Naive B cell (primary cell): Measurements from ENCODE around the gene TMPRSS4. TPM values are rescaled to one million over a fixed set of nuclear protein-coding genes. Genes with fewer than 3 reads are reported as not detected.

Source experiments
- ATAC-seq, 2 donors: fragments of 150-1000 bp; cut with Tn5 transposase; 2 replicates each; pipeline ENCODE4 v1.10.0; 2021; ENCODE audit warnings: low read depth in 2 of 2, mild to moderate bottlenecking in 2 of 2, moderate library complexity in 2 of 2
- DNase-seq: peaks from one replicate; pipeline ENCODE4 v3.0.0; 2022
- H3K27ac Mint-ChIP-seq, 6 donors: one replicate each; pipeline ENCODE4 v1.8.0; 2020 to 2022; ENCODE audit warnings: mild to moderate bottlenecking in 6 of 6, mixed read lengths in 6 of 6, moderate library complexity in 5 of 6, inconsistent platforms in 2 of 6
- H3K27me3 Mint-ChIP-seq, 3 donors: one replicate each; pipeline ENCODE4 v1.8.0; 2021 to 2022; ENCODE audit warnings: mixed read lengths in 3 of 3, mild to moderate bottlenecking in 1 of 3
- H3K36me3 Mint-ChIP-seq, 2 donors: one replicate each; pipeline ENCODE4 v1.8.0; 2020 to 2022; ENCODE audit warnings: mixed read lengths in 2 of 2, inconsistent platforms in 1 of 2, mild to moderate bottlenecking in 1 of 2
- H3K4me1 Mint-ChIP-seq, 3 donors: one replicate each; pipeline ENCODE4 v1.8.0; 2020 to 2022; ENCODE audit warnings: mixed read lengths in 3 of 3, inconsistent platforms in 1 of 3, mild to moderate bottlenecking in 1 of 3, moderate library complexity in 1 of 3
- H3K4me3 Mint-ChIP-seq, 8 donors: one replicate each; pipeline ENCODE4 v1.8.0; 2020 to 2022; ENCODE audit warnings: mild to moderate bottlenecking in 8 of 8, mixed read lengths in 8 of 8, moderate library complexity in 8 of 8, inconsistent platforms in 2 of 8
- H3K9me3 Mint-ChIP-seq, 7 donors: one replicate each; pipeline ENCODE4 v1.8.0; 2020 to 2022; ENCODE audit warnings: mixed read lengths in 7 of 7, mild to moderate bottlenecking in 5 of 7, inconsistent platforms in 2 of 7, moderate library complexity in 1 of 7
- polyA plus RNA-seq, 6 donors: library from polyadenylated mRNA; unstranded; fragments of 300-500 nt; fragmentation: Illumina TruSeq; gene quantifications; one replicate each; pipeline ENCODE4 v1.2.3, GENCODE V29; 2021; ENCODE audit warnings: low read depth in 6 of 6

The TMPRSS4 gene
- polyA plus RNA-seq, 6 donors from 2014 or later: not detected

DNA sequence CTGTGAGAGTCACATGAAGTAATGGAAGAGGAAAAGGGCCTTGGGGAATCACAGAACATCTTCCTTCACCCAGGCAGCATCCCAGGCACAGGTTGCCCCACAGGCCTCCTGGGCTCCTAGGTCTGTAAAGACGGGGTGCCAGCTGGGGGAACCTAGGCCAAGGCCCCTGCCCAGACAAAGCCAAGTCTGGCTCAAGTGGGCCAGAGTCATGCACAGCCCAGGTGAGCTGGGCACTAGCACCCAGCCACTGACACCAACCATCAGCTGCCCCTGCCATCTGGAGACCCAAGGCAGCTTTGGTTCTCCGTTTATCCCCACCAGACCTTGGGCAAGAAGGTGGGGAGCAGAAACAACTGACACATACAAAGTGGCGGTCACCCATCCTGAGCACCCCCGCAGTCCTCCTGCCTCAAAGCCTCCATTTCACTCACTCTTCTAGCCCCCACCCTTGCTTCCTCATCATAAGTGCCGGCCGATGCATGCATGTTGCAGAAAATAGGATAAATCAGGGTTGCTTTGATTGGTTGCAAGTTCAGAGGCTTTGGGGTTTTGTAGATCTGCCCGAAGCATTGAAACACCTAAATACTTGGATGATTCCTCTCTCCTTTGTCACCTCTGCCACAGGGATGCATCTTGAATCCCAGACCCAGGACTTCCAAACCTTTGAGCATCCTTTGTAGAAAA lies 26.5 kb upstream of the TMPRSS4 start:
- Mint-ChIP-seq H3K27ac (peak overlapping the region in 3 of 6 donors; percentile 44 to 71 (median 66)), H3K9me3 (no peaks in the 10 kb centered on the region), H3K36me3 (no peaks in the 10 kb centered on the region), H3K27me3 (no peaks in the 10 kb centered on the region), H3K4me3 (no peak overlapping the region), H3K4me1 (peaks cover 26 to 54% (median 51%) of the 10 kb centered on the region in 3 donors)
- ATAC-seq (no peak), DNase-seq (no peak)

DNA sequence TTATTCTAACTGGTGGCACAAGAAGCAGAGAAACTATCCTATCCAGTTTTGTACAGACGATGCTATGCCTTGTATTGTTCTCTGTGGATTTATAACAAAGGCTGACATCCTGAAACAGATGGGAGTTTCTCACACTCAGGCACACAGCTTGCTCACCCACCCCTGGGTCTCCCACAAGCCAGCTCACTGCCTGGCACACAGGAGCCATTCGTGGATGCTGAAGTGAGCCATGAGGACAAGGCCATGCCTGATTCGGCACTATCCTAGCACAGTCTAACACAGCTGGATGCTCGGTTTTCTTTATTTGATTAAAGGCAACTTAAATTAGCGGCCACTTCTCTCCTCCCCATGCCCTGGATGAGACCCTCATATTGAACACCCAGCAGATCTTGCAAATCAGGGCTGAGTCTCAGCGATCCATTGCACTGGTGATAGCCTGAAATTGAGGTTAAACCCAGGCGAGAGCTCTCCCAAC lies 25.7 kb upstream of the TMPRSS4 start:
- ATAC-seq: peak in 1 of 2 donors; percentile 8
- H3K4me3 Mint-ChIP-seq: peak overlapping the region in 7 of 8 donors; percentile 30 to 81 (median 57)
- DNase-seq: no peak
- peak overlapping the region in 4 of 6 donors; percentile 13 to 83 (median 62) for H3K27ac Mint-ChIP-seq
- H3K9me3 Mint-ChIP-seq: no peaks in the 10 kb centered on the region
- H3K36me3 Mint-ChIP-seq: no peaks in the 10 kb centered on the region
- H3K4me1 Mint-ChIP-seq: peaks cover 26 to 54% (median 51%) of the 10 kb centered on the region in 3 donors
- peaks cover 4 to 8% (median 8%) of the 10 kb centered on the region in 3 donors for H3K27me3 Mint-ChIP-seq

DNA sequence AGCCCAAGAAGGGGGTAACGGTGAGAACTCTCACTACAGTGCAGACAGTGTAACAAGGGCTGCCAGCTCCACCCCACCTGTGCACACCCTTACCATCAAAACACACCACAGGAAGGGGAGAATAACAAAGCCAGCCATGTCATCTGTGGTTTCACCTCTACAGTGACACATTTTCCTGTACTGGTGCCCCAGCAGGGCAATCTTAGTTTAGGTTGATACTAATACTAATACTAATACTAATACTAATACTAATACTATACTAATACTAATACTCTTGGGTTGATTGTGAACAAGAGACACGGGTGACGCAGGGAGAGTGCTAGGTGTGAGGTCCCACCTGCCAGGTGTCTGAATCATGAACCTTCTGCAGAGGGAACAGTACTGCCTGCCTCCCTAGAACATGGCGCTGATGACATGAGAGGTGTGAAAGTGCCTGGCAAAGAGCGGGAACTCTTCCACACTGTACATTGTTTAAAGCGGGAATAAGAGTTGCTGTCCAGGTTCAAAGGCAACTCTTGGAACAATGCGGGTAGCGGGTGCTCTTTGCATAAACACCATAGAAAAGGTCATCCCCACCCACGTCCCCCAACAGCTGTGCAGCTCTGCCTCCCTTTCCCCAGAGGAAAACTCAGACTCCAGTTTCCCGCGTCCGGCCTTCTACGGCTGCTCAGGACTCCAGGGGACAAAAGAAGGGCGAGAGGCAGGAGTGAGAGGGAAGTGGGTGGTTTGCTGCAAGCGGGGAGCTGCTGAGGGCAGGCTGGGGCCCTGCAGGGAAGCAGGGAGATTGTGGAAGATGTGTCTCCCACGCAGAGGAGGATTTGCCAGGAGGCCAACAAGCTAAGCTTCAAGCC lies 25.0 kb upstream of the TMPRSS4 start:
- Mint-ChIP-seq H3K36me3 (no peaks in the 10 kb centered on the region), H3K4me3 (peak overlapping the region in 7 of 8 donors; percentile 30 to 81 (median 57)), H3K9me3 (no peaks in the 10 kb centered on the region), H3K4me1 (peaks cover 26 to 47% (median 45%) of the 10 kb centered on the region in 3 donors), H3K27me3 (peaks cover 6 to 15% (median 14%) of the 10 kb centered on the region in 3 donors), H3K27ac (peak overlapping the region in 4 of 6 donors; percentile 13 to 83 (median 70))
- peak; percentile 81 to 82 for ATAC-seq
- peak; percentile 40 for DNase-seq

DNA sequence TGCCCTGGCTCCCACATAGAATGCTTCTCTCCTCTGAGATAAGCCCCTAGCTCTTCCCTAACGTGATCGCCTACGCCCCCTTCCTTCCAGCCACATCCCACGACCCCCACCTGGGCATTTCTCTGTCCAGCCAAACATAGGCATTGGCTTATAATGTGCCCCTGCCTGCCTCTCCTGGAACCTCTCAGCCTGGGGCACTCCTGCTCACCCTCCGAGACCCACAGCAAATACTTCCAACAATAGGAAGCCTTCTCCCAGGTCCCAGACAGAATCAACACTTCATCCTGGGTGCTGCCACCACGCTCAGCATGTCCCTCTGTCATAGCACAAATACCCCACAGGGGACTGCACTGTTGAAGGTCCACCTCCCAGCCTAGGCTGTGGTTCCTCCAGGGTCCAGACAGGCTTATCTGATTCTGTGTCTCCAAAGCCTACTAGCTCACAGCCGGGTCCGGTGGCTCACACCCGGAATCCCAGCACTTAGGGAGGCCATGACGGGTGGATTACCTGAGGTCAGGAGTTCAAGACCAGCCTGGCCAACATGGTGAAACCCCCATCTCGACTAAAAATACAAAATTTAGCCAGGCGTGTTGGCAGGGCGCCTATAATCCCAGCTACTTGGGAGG lies 24.2 kb upstream of the TMPRSS4 start:
- H3K4me1 Mint-ChIP-seq: peaks cover 26 to 42% (median 41%) of the 10 kb centered on the region in 3 donors
- H3K27ac Mint-ChIP-seq: peak overlapping the region in 2 of 6 donors; percentile 71 to 84
- H3K27me3 Mint-ChIP-seq: peaks cover 14 to 23% (median 22%) of the 10 kb centered on the region in 3 donors
- peak overlapping the region in 3 of 8 donors; percentile 9 to 80 (median 53) for H3K4me3 Mint-ChIP-seq
- no peaks in the 10 kb centered on the region for H3K36me3 Mint-ChIP-seq
- no peak for DNase-seq
- no peak for ATAC-seq
- no peaks in the 10 kb centered on the region for H3K9me3 Mint-ChIP-seq

DNA sequence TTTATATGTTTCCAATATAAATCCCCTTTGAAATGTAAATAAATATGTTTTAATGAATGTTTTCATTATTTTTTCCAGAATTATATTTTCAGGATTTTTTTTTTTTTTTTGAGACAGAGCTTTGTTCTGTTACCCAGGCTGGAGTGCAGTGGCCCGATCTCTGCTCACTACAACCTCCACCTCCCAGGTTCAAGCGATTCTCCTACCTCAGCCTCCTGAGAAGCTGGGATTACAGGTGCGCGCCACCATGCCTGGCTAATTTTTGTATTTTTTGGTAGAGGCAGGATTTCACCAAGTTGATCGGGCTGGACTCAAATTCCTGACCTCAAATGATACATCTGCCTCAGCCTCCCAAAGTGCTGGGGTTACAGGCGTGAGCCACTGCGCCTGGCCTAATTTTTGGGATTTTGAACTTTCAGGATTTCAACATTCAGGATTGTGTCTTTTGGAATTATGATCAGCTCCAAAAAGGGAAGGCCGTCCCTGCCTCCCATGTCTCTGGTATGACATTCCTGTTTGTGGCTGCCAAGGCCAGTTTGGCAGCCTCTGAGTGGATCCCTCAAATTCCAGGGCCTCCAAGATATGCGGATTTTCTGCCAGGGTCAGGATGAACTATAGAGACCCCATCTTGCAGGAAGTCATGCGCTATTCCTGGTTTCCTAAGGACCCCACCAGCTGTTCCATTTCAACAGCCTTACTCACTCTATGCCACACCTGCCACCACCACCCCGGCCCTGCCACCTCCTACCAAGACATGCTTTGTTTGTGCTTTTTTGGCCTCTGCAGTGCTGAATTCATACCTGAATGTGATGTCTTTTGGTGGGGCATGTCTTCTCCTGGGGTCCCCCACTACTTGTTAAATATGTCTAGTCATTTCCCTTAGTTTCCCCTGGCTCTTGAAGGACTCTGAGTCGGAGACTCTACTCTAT lies 21.9 kb upstream of the TMPRSS4 start:
- ATAC-seq: no peak
- Mint-ChIP-seq H3K4me1 (peaks cover 26 to 42% (median 31%) of the 10 kb centered on the region in 3 donors), H3K36me3 (no peaks in the 10 kb centered on the region), H3K4me3 (no peak overlapping the region), H3K27ac (peak overlapping the region in 1 of 6 donors; percentile 28), H3K9me3 (no peaks in the 10 kb centered on the region), H3K27me3 (peaks cover 14 to 31% (median 22%) of the 10 kb centered on the region in 3 donors)
- DNase-seq: no peak

DNA sequence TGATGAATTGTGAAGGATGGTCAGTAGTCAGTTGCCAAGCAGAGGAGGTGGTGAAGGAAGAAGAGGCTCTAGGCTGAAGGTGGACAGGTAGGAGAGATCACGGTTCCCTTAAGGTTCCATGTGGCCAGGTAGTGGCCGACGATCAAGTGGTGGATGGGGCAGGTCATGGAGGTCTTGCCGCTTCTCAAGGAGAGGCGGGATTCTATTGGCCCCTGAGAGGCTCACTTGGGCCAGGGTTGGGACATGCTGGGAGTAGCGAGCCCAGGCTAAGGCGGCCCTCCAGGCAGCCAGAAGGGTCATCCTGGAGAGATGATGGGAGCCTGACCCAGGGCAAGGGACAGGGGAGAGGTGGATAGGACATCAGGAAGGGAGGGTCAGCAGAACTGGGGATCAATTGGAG lies 20.9 kb upstream of the TMPRSS4 start:
- no peaks in the 10 kb centered on the region for H3K36me3 Mint-ChIP-seq
- H3K4me1 Mint-ChIP-seq: peaks cover 22 to 32% (median 25%) of the 10 kb centered on the region in 3 donors
- ATAC-seq: no peak
- no peak overlapping the region for H3K4me3 Mint-ChIP-seq
- H3K27ac Mint-ChIP-seq: no peak overlapping the region
- no peaks in the 10 kb centered on the region for H3K9me3 Mint-ChIP-seq
- H3K27me3 Mint-ChIP-seq: peaks cover 14 to 31% (median 22%) of the 10 kb centered on the region in 3 donors
- DNase-seq: no peak

DNA sequence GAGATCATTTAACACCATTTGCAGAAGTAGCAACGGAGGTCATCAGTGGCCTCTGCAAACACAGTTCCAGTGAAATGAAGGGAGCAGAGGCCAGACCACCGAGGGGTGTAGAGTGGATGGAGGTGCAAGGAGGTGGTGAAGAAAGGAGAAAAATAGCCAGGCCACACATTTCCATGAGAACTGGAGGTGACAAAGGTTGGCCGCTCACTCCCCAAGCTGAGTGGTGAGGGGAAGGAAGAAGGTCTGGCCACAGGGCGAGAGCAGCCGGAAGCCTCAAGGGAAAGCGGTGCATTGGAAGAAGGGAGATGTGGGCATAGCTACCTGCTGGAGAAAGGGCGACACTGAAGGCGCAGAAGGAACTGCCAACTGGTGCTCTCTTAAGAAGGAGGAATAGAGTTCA lies 20.1 kb upstream of the TMPRSS4 start:
- ATAC-seq: no peak
- Mint-ChIP-seq H3K27ac (peak overlapping the region in 1 of 6 donors; percentile 11), H3K4me3 (no peak overlapping the region), H3K36me3 (no peaks in the 10 kb centered on the region), H3K9me3 (no peaks in the 10 kb centered on the region), H3K4me1 (peaks cover 13 to 24% (median 16%) of the 10 kb centered on the region in 3 donors), H3K27me3 (peaks cover 14 to 31% (median 22%) of the 10 kb centered on the region in 3 donors)
- DNase-seq: no peak

DNA sequence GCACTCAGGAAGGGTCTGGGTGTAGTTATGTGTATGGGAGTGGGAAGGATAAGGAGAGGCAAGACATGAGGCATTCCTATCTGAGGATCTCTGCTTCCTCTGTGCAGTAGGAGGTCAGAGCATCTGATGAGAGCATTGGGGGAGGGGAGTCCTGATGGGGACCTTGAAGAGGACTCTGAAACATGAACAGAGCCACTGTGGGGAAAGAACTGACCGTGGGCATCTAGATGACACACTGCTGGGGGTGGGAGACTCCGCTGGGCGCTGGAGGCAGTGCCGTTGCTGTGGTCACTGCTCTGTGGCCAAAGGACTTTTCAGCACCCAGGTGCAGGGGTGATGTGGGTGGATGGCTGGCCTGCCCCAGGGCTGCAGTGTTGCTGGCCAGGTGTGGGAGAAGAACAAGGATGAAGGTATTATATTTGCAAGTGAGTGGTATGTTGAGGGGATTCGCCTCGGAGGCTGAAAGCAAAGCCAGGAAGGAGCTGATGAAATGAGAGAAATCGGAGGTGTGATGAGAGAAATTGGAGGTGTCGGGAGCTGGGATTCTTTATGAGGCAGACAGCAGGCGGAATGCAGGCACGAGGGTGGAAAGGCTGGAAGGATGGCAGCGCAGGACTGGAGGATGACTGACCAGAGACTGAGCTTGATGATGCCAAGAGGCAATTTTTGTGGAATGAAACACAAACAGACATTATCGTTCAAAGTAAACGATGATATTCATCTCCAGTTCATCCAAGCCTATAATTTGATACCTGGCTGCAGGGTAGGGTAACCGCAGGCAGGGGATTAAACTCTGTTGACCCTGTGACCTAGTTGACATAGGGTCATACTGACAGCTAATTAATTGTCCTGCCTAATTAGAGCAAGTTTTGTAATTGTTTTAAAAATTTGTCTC lies 19.4 kb upstream of the TMPRSS4 start:
- peaks cover 6 to 18% (median 9%) of the 10 kb centered on the region in 3 donors for H3K4me1 Mint-ChIP-seq
- no peak overlapping the region for H3K4me3 Mint-ChIP-seq
- no peaks in the 10 kb centered on the region for H3K36me3 Mint-ChIP-seq
- no peaks in the 10 kb centered on the region for H3K9me3 Mint-ChIP-seq
- peaks cover 15 to 31% (median 22%) of the 10 kb centered on the region in 3 donors for H3K27me3 Mint-ChIP-seq
- DNase-seq: no peak
- no peak for ATAC-seq
- H3K27ac Mint-ChIP-seq: peak overlapping the region in 2 of 6 donors; percentile 9 to 25

DNA sequence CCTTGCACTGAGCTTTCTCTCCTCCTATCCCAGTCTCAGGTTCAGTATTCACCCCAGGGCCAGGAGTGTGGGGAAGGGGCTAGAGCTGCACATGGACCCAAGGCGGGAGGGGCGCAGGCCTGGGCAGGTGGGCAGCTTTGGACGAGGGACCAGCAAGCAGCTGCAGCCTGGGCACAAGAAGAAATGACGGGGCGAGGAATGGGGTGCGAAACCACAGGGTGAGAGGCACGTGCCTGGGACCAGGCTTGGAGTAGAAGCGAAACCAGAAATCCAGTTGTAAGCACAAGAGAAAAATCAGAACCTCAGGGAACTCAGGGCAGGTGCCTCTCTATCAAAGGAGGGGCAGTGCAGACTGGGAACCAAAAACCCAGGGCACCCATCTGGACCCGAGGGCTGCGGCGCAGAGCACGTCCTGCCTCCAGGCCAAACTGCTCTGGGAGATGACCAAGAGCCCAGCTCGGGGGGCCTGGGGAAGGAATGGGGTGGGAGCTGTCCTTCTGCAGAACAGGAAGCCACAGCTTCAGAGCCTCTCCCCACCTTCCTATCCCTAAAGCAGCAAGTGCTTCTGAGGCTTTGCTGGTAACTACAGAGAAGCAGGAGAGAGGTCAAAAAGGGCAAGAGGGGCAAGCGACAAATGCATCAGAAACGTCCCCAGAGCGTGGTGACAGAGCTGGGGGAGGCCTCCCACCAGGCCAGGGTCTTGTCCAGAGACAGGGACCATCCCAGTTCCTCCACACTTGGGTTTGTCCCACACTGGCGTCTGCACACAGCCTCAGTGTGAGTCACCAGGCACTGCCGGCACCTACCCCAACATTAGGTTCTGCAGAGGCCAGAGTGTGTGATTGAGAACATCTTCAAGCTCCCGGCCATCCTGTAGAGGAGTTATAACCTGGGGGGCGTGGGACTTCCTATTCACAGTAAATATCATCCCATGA lies 18.3 kb upstream of the TMPRSS4 start:
- ATAC-seq (no peak), DNase-seq (no peak)
- Mint-ChIP-seq H3K36me3 (no peaks in the 10 kb centered on the region), H3K9me3 (no peaks in the 10 kb centered on the region), H3K27ac (no peak overlapping the region), H3K4me3 (no peak overlapping the region), H3K4me1 (peaks cover 0 to 7% (median 0%) of the 10 kb centered on the region in 3 donors), H3K27me3 (peaks cover 18 to 42% (median 27%) of the 10 kb centered on the region in 3 donors)

DNA sequence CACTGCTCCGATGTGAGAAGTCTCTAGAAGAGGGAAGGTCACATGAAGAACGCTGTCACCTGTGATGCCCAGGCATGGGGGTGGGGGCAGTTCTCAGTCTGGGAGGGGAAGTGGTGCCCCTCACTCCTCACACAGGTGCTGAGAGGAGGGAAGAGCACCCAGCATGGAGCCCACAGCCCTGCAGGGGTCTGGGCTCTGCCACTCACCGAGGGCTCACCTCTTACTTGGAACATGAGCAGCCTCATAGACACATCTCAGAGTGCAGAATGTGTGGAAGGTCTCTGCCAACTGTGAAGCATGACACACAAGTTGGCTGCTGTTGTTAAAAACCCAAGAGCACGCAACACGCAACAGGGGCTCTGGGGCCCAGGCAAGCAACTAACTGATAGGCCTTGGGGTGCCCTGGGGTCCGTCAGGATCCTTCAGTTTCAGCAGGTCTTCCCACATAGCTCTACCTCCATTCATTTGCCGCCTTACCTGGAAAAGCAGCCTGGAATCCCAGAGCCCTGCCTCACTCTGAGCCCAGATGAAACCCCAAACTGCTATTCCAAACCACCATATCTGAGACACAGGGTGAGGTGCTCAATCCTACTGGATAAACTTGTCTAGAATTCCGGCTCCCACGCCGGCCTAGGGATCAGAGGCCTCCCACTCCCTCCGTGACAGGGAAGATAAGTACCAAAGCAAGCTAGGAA lies 17.5 kb upstream of the TMPRSS4 start:
- DNase-seq: no peak
- H3K9me3 Mint-ChIP-seq: no peaks in the 10 kb centered on the region
- no peak for ATAC-seq
- H3K36me3 Mint-ChIP-seq: no peaks in the 10 kb centered on the region
- no peak overlapping the region for H3K4me3 Mint-ChIP-seq
- H3K4me1 Mint-ChIP-seq: peaks cover 0 to 7% (median 0%) of the 10 kb centered on the region in 3 donors
- H3K27ac Mint-ChIP-seq: no peak overlapping the region
- H3K27me3 Mint-ChIP-seq: peaks cover 18 to 42% (median 31%) of the 10 kb centered on the region in 3 donors
